HepG2 (cell line): ENCODE data around the gene RBM5. TPM values are rescaled to one million over a fixed set of nuclear protein-coding genes. Genes with fewer than 3 reads are reported as not detected.

Source experiments
- ATAC-seq: fragments of 200-7000 bp; cut with Tn5 transposase; 3 replicates; pipeline ENCODE4 v1.9.1; 2020; ENCODE audit warnings: mild to moderate bottlenecking, moderate library complexity
- BruUV-seq: library from RNA; stranded (reverse); fragments of 400-500 nt; replicated peaks from 2 replicates; lab custom pipeline; 2021; lab: Mats Ljungman, UMichigan
- CTCF ChIA-PET: fragments of 300-600 bp; formaldehyde crosslinking; extraction: SDS; loops from one replicate; lab custom pipeline; 2021; ENCODE audit warnings: low total read pairs, inconsistent platforms, low intra/inter-chr PET ratio; lab: Yijun Ruan, JAX
- POLR2A ChIA-PET: fragments of 350-600 bp; sonication (Branson Sonifier 250); formaldehyde crosslinking; loops from one replicate; lab custom pipeline; 2020; ENCODE audit warnings: antibody characterized with exemption, inconsistent platforms; lab: Yijun Ruan, JAX
- DNase-seq: peaks from one replicate; pipeline ENCODE4 v3.0.0-alpha.2; 2015; ENCODE audit warnings: low spot score
- FAIRE-seq: peaks from 3 replicates; lab custom pipeline; 2011; peaks lifted over from hg19 to GRCh38; lab: Jason Lieb, UNC
- H2AFZ ChIP-seq: one replicate; pipeline ENCODE4 v1.6.1; 2011; ENCODE audit warnings: low read length, inconsistent platforms
- H3K27ac ChIP-seq: fragments of 300-600 bp; 3 replicates; pipeline ENCODE4 v1.8.0; 2011; ENCODE audit warnings: mixed run types, mild to moderate bottlenecking, mixed read lengths, low read length, inconsistent platforms; ENCODE audit not compliant: insufficient read depth; ENCODE audit errors: extremely low read length
- H3K27me3 ChIP-seq, 2 experiments: fragments of 200-600 bp in 1 of 2; 2 replicates in 1 of 2; 3 replicates in 1 of 2; pipeline versions ENCODE4 v1.6.0 to v1.8.0; 2011; ENCODE audit warnings: low read length in 2 of 2, mild to moderate bottlenecking in 2 of 2, moderate library complexity in 2 of 2, inconsistent platforms in 1 of 2; ENCODE audit not compliant: insufficient read depth in 2 of 2, control insufficient read depth in 1 of 2
- H3K36me3 ChIP-seq, 2 experiments: fragments of 200-600 bp in 1 of 2; replicated peaks in 1 of 2; 2 replicates in 1 of 2; 3 replicates in 1 of 2; pipeline versions ENCODE4 v1.5.1 to v1.8.0; 2011; ENCODE audit warnings: low read length in 2 of 2, inconsistent platforms in 1 of 2; ENCODE audit not compliant: insufficient read depth in 2 of 2, control insufficient read depth in 1 of 2
- H3K4me1 ChIP-seq: 2 replicates; pipeline ENCODE4 v1.5.1; 2012; ENCODE audit warnings: low read length, inconsistent platforms; ENCODE audit not compliant: insufficient read depth
- H3K4me2 ChIP-seq: 2 replicates; pipeline ENCODE4 v1.6.0; 2011; ENCODE audit warnings: low read depth, low read length, inconsistent platforms
- H3K4me3 ChIP-seq, 3 experiments: fragments of 200-600 bp in 1 of 3; sonication (generic), shearing (Covaris generic) in 1 of 3; replicated peaks in 1 of 3; 2 replicates each; pipeline ENCODE4 v1.5.1; 2011 to 2016; ENCODE audit warnings: low read length in 3 of 3, inconsistent platforms in 2 of 3, low read depth in 2 of 3, mild to moderate bottlenecking in 2 of 3, control low read depth in 1 of 3, mixed read lengths in 1 of 3; ENCODE audit not compliant: insufficient read depth in 1 of 3
- H3K79me2 ChIP-seq: one replicate; pipeline ENCODE4 v1.6.1; 2011; ENCODE audit warnings: low read length, inconsistent platforms; ENCODE audit not compliant: insufficient read depth
- H3K9ac ChIP-seq: 2 replicates; pipeline ENCODE4 v1.6.0; 2011; ENCODE audit warnings: mild to moderate bottlenecking, low read depth, low read length, inconsistent platforms; ENCODE audit not compliant: insufficient read depth
- H3K9me3 ChIP-seq: 2 replicates; pipeline ENCODE4 v1.5.1; 2012; ENCODE audit warnings: mild to moderate bottlenecking, low read length
- H4K20me1 ChIP-seq: 2 replicates; pipeline ENCODE4 v1.6.0; 2011; ENCODE audit warnings: inconsistent platforms, mild to moderate bottlenecking, low read length, moderate library complexity; ENCODE audit not compliant: insufficient read depth
- MAF1 ChIP-seq: sonication (generic); formaldehyde crosslinking; IDR thresholded peaks from 2 replicates; pipeline ENCODE4 v1.5.0; 2020; ENCODE audit warnings: missing genetic modification reagents, borderline replicate concordance
- ZEB1 ChIP-seq: IDR thresholded peaks from 2 replicates; pipeline ENCODE4 v1.6.1; 2012; ENCODE audit warnings: mild to moderate bottlenecking, low read depth, inconsistent platforms; ENCODE audit not compliant: insufficient replicate concordance
- ZNF562 ChIP-seq: sonication (generic); formaldehyde crosslinking; IDR thresholded peaks from 2 replicates; pipeline ENCODE4 v1.8.0; 2022; ENCODE audit warnings: missing genetic modification reagents, borderline replicate concordance
- WGBS: methylation state at CpG from one replicate; pipeline ENCODE4 v1.1.6; 2017; ENCODE audit warnings: low lambda C conversion rate; 5-methylcytosine and 5-hydroxymethylcytosine counted together
- in situ Hi-C: cut with HindIII; loops from 2 replicates; pipeline ENCODE4 v1.10.0; 2017; ENCODE audit warnings: low pct_unique_long_range_greater_than_20kb; ENCODE audit not compliant: extremely low pct_ligation_motif_present
- intact Hi-C: fragments of 100-400 bp; cut with micrococcal nuclease; formaldehyde crosslinking; loops from one replicate; pipeline ENCODE4 v1.10.0; 2022; ENCODE audit not compliant: unreplicated experiment
- polyA plus RNA-seq, 8 experiments: library from polyadenylated mRNA; depleted of rRNA in 3 of 8; stranded (reverse) in 7 of 8; unstranded in 1 of 8; fragments of >200 nt; fragmentation: Illumina TruSeq in 4 of 8; extraction: Trizol in 4 of 8; gene quantifications; 2 replicates each; pipeline versions ENCODE4 v1.2.1 to v1.2.3, GENCODE V29; 2011 to 2016; ENCODE audit warnings: low read depth in 4 of 8, missing spikeins in 1 of 8, mixed read lengths in 1 of 8; ENCODE audit not compliant: insufficient read depth in 1 of 8
- total RNA-seq, 5 experiments: library from RNA; depleted of rRNA; stranded (reverse); fragments of >200 nt; fragmentation: Illumina TruSeq; extraction: Trizol; gene quantifications; 2 replicates each; pipeline ENCODE4 v1.2.3, GENCODE V29; 2016; ENCODE audit warnings: low read depth in 1 of 5
- TF ChIP-seq, protein P1 (sequence below): sonication (generic); formaldehyde crosslinking; IDR thresholded peaks from 2 replicates; pipeline ENCODE4 v1.4.0; 2020; ENCODE audit warnings: mild to moderate bottlenecking, missing genetic modification reagents
- TF ChIP-seq, protein P2 (sequence below): sonication (generic); formaldehyde crosslinking; IDR thresholded peaks from 2 replicates; pipeline ENCODE4 v1.5.1; 2020; ENCODE audit warnings: missing genetic modification reagents, mild to moderate bottlenecking, borderline replicate concordance
- TF ChIP-seq, protein P3 (sequence below): sonication (generic); formaldehyde crosslinking; IDR thresholded peaks from 2 replicates; pipeline ENCODE4 v1.4.0; 2020; ENCODE audit warnings: mild to moderate bottlenecking, missing genetic modification reagents, borderline replicate concordance

RBM5 gene
- total and polyA plus RNA-seq, 2 of the 13 experiments (the other 11 are each of a cell fraction or from before 2014, with no cell fraction given): 106 to 204 TPM

DNA sequence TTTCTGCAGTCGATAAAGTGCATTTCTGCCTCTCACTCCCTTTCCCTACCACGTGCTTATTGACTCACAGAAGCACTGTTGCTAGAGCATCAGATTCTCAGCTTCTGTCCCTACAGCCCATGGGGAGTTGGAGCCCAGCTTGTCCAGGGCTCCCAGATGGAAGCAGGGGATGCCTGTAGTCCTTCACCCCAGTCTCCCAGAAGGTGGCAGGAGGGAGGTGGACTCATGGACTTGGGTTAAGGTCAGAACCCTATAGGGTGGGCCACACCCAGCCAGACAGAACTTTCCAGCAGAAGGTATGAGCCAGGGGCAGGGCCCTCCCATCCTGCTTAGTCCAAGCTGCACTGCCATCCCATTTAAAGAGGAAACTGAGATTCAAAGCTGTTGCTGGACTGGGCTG is 33.4 kb downstream of the RBM5 start:
- Histone ChIP-seq H3K4me1 (peaks cover 21% of the 10 kb centered on the region), H4K20me1 (peaks cover 2% of the 10 kb centered on the region; the same call in 1 of the 2 replicates), H3K9me3 (no peaks in the 10 kb centered on the region), H3K4me3 (no peak overlapping the region), H3K36me3 (peaks cover 11 to 34% of the 10 kb centered on the region in 2 experiments), H2AFZ (no peak overlapping the region), H3K27me3 (peaks cover 0 to 6% of the 10 kb centered on the region in 2 experiments; a peak in 2 of 5 replicates), H3K79me2 (no peaks in the 10 kb centered on the region), H3K4me2 (no peak overlapping the region), H3K9ac (no peak overlapping the region), H3K27ac (no peak overlapping the region)
- ChIA-PET CTCF (interaction anchor here (1.1 to 2.8 kb wide), 5 partner anchors 32 to 104 kb away, joined by 3 to 50 read pairs (median 10); partner anchors contain the start of genes GNAT1 and SEMA3F), POLR2A (interaction anchor here (1.3 to 3.2 kb wide), 3 partner anchors 15 to 99 kb away, joined by 3 to 12 read pairs (median 3); no protein-coding TSS in a partner anchor)
- intact Hi-C loops (loop anchor here (5.0 kb wide), 1 partner anchor 50 kb away; no protein-coding TSS in a partner anchor), in situ Hi-C loops (loop anchor here (5.0 kb wide), 1 partner anchor 65 kb away; no protein-coding TSS in a partner anchor)
- ATAC-seq (peak; percentile 2), FAIRE-seq (no peak), DNase-seq (peak; percentile 14)
- TF ChIP-seq, protein P1, sequence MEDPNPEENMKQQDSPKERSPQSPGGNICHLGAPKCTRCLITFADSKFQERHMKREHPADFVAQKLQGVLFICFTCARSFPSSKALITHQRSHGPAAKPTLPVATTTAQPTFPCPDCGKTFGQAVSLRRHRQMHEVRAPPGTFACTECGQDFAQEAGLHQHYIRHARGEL (CRISPR knock-in tag): no peak
- TF ChIP-seq ZNF562 (0 out of 2 replicates have a peak, but pooled peaks have one; percentile 12), MAF1 (CRISPR knock-in tag) (no peak), ZEB1 (no peak)
- TF ChIP-seq, protein P2, sequence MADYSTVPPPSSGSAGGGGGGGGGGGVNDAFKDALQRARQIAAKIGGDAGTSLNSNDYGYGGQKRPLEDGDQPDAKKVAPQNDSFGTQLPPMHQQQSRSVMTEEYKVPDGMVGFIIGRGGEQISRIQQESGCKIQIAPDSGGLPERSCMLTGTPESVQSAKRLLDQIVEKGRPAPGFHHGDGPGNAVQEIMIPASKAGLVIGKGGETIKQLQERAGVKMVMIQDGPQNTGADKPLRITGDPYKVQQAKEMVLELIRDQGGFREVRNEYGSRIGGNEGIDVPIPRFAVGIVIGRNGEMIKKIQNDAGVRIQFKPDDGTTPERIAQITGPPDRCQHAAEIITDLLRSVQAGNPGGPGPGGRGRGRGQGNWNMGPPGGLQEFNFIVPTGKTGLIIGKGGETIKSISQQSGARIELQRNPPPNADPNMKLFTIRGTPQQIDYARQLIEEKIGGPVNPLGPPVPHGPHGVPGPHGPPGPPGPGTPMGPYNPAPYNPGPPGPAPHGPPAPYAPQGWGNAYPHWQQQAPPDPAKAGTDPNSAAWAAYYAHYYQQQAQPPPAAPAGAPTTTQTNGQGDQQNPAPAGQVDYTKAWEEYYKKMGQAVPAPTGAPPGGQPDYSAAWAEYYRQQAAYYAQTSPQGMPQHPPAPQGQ (CRISPR knock-in tag): no peak
- TF ChIP-seq, protein P3, sequence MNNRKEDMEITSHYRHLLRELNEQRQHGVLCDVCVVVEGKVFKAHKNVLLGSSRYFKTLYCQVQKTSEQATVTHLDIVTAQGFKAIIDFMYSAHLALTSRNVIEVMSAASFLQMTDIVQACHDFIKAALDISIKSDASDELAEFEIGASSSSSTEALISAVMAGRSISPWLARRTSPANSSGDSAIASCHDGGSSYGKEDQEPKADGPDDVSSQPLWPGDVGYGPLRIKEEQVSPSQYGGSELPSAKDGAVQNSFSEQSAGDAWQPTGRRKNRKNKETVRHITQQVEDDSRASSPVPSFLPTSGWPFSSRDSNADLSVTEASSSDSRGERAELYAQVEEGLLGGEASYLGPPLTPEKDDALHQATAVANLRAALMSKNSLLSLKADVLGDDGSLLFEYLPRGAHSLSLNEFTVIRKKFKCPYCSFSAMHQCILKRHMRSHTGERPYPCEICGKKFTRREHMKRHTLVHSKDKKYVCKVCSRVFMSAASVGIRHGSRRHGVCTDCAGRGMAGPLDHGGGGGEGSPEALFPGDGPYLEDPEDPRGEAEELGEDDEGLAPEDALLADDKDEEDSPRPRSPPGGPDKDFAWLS: 0 out of 2 replicates have a peak, but pooled peaks have one; percentile 28
- BruUV-seq: no TSS peak
- WGBS: 71% methylated on average over 2 of the region's 2 CpGs
